ENCODE measurements around the gene GABRB1. TPM values are rescaled to one million over a fixed set of nuclear protein-coding genes. Genes with fewer than 3 reads are reported as not detected.

The GABRB1 gene
- total and polyA plus RNA-seq, 2 donors (not counting 1 experiment from before 2014, with no cell fraction given) = not detected

DNA sequence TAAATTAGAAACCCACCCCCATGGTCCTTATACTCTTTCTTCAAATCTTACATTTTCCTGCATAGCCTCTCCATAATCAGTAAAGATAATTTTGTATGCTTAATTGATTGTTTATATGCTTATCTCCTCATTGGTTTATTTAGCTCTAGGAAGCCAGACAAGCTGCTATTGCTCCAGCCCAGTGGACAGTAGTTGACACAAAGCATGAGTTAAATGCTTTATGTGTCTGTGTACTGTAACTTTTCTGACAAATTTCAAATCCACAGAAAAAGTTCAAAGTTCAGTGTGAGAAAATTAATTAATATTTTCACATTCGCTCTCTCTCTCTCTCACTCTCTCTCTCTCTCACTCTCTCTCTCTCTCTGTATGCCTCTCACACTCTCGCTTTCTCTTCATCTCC lies 181.7 kb downstream of the GABRB1 start:
- no peaks in the 10 kb centered on the region for H4K20me1 ChIP-seq (ENCODE audit: control insufficient read depth, insufficient read depth, low read length, poor library complexity, severe bottlenecking)
- ChIA-PET CTCF (no interaction called here), POLR2A (no interaction called here)
- no peaks in the 10 kb centered on the region for H3K79me2 ChIP-seq (ENCODE audit: control insufficient read depth, insufficient read depth, low read length)
- no peak for DNase-seq
- Mint-ChIP-seq H3K4me1 (no peaks in the 10 kb centered on the region), H3K27ac (no peak overlapping the region), H3K27me3 (no peaks in the 10 kb centered on the region), H3K4me3 (no peak overlapping the region), H3K9me3 (ENCODE audit: insufficient read depth) (no peaks in the 10 kb centered on the region)
- H3K4me2 ChIP-seq (replicated peaks; ENCODE audit: low read depth, low read length, poor library complexity, severe bottlenecking) = no peak overlapping the region
- H3K27me3 ChIP-seq (replicated peaks in 1 of 4; ENCODE audit: control extremely low read depth in 1 of 4, control insufficient read depth in 3 of 4, insufficient read depth in 4 of 4, low read length in 3 of 4) = no peaks in the 10 kb centered on the region
- no peaks in the 10 kb centered on the region for H3K4me1 ChIP-seq (ENCODE audit: control insufficient read depth in 2 of 2, insufficient read depth in 2 of 2, low read length in 2 of 2)
- WGBS (ENCODE audit: insufficient coverage) = 100% methylated on average over 1 of the region's 2 CpGs
- H2AFZ ChIP-seq (ENCODE audit: insufficient read depth, low read depth, low read length, poor library complexity, severe bottlenecking) = no peak overlapping the region
- H3K9me3 ChIP-seq (ENCODE audit: control extremely low read depth in 1 of 3, control insufficient read depth in 2 of 3, insufficient read depth in 1 of 3, low read length in 2 of 3) = no peaks in the 10 kb centered on the region
- H3K4me3 ChIP-seq (ENCODE audit: control extremely low read depth in 1 of 5, extremely low read depth in 1 of 5, insufficient read depth in 1 of 5, low read depth in 2 of 5, low read length in 4 of 5) = no peak overlapping the region
- H3K27ac ChIP-seq (ENCODE audit: low read length in 2 of 2) = no peak overlapping the region
- no peak for TF ChIP-seq EZH2 (IDR thresholded peaks at IDR 0.05; ENCODE audit: borderline replicate concordance, insufficient read depth, low read depth, low read length, poor library complexity, severe bottlenecking)
- TF ChIP-seq, protein P1, sequence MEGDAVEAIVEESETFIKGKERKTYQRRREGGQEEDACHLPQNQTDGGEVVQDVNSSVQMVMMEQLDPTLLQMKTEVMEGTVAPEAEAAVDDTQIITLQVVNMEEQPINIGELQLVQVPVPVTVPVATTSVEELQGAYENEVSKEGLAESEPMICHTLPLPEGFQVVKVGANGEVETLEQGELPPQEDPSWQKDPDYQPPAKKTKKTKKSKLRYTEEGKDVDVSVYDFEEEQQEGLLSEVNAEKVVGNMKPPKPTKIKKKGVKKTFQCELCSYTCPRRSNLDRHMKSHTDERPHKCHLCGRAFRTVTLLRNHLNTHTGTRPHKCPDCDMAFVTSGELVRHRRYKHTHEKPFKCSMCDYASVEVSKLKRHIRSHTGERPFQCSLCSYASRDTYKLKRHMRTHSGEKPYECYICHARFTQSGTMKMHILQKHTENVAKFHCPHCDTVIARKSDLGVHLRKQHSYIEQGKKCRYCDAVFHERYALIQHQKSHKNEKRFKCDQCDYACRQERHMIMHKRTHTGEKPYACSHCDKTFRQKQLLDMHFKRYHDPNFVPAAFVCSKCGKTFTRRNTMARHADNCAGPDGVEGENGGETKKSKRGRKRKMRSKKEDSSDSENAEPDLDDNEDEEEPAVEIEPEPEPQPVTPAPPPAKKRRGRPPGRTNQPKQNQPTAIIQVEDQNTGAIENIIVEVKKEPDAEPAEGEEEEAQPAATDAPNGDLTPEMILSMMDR (IDR thresholded peaks at IDR 0.05) = no peak
- no peaks in the 10 kb centered on the region for H3K36me3 ChIP-seq (replicated peaks in 1 of 2; ENCODE audit: control extremely low read depth in 1 of 2, control insufficient read depth in 1 of 2, extremely low read depth in 1 of 2, insufficient read depth in 2 of 2, low read length in 1 of 2)
- intact Hi-C loops (cut with micrococcal nuclease) = no loop called here
- no peak overlapping the region for H3K9ac ChIP-seq (ENCODE audit: low read length)
- ATAC-seq (ENCODE audit: low read depth) = no peak

DNA sequence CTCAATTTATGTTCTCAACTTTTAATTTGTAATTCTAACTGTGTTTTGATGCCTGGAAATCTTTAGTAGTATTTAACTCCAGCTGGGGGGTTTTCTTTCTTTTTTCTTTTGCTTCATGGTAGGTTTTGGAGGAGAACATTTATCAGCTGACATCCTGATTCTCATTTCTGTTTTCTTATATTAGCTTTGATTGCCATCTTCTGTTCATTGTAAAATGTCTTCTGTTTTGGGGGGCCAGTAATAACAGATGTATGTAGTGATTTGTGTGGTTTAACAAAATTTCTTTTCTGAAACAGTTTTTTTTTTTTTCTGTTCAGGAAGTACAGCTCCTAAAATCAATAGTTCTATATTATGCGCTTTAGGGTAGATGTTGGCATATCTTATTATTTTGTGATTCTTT lies 182.2 kb downstream of the GABRB1 start:
- WGBS (ENCODE audit: insufficient coverage) = no CpG with 5 or more reads among the region's 1 CpG
- intact Hi-C loops (cut with micrococcal nuclease) = no loop called here
- no peak for DNase-seq

More for the DNA sequence above, 182.2 kb downstream of the GABRB1 start:
- Histone ChIP-seq H3K4me3 (ENCODE audit: control extremely low read depth in 1 of 5, extremely low read depth in 1 of 5, insufficient read depth in 1 of 5, low read depth in 2 of 5, low read length in 4 of 5) (no peak overlapping the region), H4K20me1 (ENCODE audit: control insufficient read depth, insufficient read depth, low read length, poor library complexity, severe bottlenecking) (no peaks in the 10 kb centered on the region), H3K36me3 (replicated peaks in 1 of 2; ENCODE audit: control extremely low read depth in 1 of 2, control insufficient read depth in 1 of 2, extremely low read depth in 1 of 2, insufficient read depth in 2 of 2, low read length in 1 of 2) (no peaks in the 10 kb centered on the region), H2AFZ (ENCODE audit: insufficient read depth, low read depth, low read length, poor library complexity, severe bottlenecking) (no peak overlapping the region), H3K9ac (ENCODE audit: low read length) (no peak overlapping the region), H3K4me2 (replicated peaks; ENCODE audit: low read depth, low read length, poor library complexity, severe bottlenecking) (no peak overlapping the region), H3K27ac (ENCODE audit: low read length in 2 of 2) (no peak overlapping the region), H3K4me1 (ENCODE audit: control insufficient read depth in 2 of 2, insufficient read depth in 2 of 2, low read length in 2 of 2) (no peaks in the 10 kb centered on the region), H3K9me3 (ENCODE audit: control extremely low read depth in 1 of 3, control insufficient read depth in 2 of 3, insufficient read depth in 1 of 3, low read length in 2 of 3) (no peaks in the 10 kb centered on the region), H3K27me3 (replicated peaks in 1 of 4; ENCODE audit: control extremely low read depth in 1 of 4, control insufficient read depth in 3 of 4, insufficient read depth in 4 of 4, low read length in 3 of 4) (no peaks in the 10 kb centered on the region), H3K79me2 (ENCODE audit: control insufficient read depth, insufficient read depth, low read length) (no peaks in the 10 kb centered on the region)
- POLR2A ChIA-PET = no interaction called here
- no peaks in the 10 kb centered on the region for H3K9me3 Mint-ChIP-seq (ENCODE audit: insufficient read depth)
- H3K4me1 Mint-ChIP-seq = no peaks in the 10 kb centered on the region
- H3K27ac Mint-ChIP-seq = no peak overlapping the region
- CTCF ChIA-PET = no interaction called here
- TF ChIP-seq EZH2 (IDR thresholded peaks at IDR 0.05; ENCODE audit: borderline replicate concordance, insufficient read depth, low read depth, low read length, poor library complexity, severe bottlenecking) = no peak
- TF ChIP-seq, protein P1 (IDR thresholded peaks at IDR 0.05) = no peak
- ATAC-seq (ENCODE audit: low read depth) = no peak
- H3K4me3 Mint-ChIP-seq = no peak overlapping the region
- no peaks in the 10 kb centered on the region for H3K27me3 Mint-ChIP-seq

Measured in B cell (primary cell).